Inflammatory macrophage treated with lipopolysaccharide for 4 hours (primary cell): ENCODE measurements around the gene HPGDS.
"Not testable (repeated sequence)": the region's sequence is repeated elsewhere in the genome, so short reads cannot be mapped to it uniquely, and the experiment has no call there.

Experiments
- DNase-seq: peaks from one replicate; pipeline ENCODE4 v3.0.0-alpha.2; 2020

The HPGDS gene

GRCh38 chr4:94356444-94356843 lies 13.8 kb upstream of the HPGDS start:
- DNase-seq = no peak

DNA sequence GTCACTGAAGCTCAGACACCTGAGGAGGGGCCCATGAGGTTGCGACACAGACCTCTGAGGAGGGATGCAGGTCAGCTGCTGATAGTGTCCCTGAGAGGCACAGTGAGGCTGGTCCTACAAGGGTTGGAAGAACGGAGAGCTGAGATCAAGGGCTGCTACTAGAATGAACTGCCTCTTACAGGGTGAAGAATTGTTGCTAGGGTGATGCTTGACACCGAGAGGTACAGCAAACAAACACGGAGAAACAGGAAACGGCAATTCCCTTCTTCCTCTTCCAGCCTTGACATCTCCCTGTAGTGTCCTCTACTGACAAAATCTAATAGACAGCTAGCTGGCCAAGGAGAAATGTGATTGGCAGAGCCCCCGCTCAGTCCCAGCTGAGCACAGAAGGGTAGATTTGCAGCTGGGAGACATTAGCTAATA lies 11.8 kb upstream of the HPGDS start:
- peak; percentile 40 for DNase-seq

DNA sequence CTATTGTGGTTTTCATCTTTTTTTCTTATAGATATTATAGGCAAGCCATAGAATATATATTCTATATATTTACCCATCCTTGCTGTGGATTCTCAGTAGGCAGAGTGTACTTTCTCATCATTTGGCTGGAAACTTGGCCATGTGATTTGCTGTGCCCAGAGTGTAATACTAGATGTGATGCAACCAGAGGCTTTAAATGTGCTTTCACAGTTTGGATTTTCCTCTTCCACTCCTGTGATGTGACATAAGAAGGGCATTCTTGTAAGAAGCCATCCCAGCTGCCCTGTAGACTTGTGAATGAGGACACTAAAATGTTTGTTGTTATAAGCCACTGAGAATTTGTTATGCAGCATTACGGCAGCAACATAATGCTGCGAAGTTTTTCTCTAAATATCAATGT lies 10.4 kb upstream of the HPGDS start:
- DNase-seq = peak; percentile 70

DNA sequence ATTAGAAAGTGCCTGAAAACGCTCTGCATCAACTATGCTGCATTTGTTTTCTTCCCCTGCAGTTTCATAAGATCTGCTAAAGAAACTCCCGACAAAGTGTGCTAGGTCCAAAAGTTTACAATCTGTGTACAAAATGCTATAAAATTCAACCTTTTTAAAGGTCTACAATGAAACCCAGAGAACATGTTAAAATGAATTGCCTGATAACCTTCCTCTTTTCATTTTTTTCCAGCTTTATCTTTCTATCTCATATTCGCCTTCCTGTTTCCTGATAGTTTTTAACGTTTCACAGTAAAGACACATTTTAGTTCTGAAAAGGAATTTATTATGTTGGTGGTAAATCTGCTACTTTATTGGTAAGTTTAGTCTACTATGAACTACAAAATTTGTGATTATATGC lies 9.5 kb upstream of the HPGDS start:
- DNase-seq = no peak

GRCh38 chr4:94351319-94351718 lies 8.7 kb upstream of the HPGDS start:
- no peak for DNase-seq

DNA sequence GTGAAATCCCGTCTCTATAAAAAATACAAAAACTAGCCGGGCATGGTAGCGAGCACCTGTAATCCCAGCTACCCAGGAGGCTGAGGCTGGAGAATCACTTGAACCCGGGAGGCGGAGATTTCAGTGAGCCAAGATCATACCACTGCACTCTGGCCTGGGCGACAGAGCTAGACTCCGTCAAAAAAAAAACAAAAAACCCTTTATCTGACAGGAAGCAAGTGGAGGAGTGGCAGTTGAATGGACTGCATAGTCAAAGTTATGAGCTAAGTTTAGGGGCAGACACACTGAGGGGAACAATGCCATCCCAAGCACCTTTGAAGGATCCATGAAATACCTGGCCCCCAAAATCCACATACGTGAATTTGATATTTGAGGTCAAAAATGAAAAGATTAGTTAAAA lies 7.5 kb upstream of the HPGDS start:
- no peak for DNase-seq

GRCh38 chr4:94349193-94349592 lies 6.6 kb upstream of the HPGDS start:
- peak; percentile 37 for DNase-seq

- DNase-seq = no peak
Measured at GRCh38 chr4:94348666-94349065, 6.0 kb upstream of the HPGDS start.

DNA sequence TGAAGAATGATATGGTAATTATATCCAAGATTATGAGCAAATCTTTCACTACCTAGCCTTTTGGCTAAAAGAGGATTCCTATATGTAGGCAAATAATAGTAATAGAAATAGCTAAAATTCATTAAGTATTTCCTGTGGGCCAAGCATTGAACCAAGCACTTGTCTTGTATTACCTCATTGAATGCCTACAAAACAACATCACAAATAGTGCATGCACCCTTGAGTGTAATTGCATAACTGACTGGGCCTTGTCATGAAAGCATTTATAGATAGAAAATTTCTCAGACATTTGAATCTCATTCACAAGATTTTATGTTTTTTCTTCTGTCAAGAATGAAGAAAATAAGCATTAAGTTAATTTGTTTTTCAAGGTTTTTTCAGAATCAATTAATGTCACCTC lies 3.9 kb upstream of the HPGDS start:
- DNase-seq = peak; percentile 24

- peak; percentile 47 for DNase-seq
Measured at GRCh38 chr4:94345969-94346368, 3.3 kb upstream of the HPGDS start.

DNA sequence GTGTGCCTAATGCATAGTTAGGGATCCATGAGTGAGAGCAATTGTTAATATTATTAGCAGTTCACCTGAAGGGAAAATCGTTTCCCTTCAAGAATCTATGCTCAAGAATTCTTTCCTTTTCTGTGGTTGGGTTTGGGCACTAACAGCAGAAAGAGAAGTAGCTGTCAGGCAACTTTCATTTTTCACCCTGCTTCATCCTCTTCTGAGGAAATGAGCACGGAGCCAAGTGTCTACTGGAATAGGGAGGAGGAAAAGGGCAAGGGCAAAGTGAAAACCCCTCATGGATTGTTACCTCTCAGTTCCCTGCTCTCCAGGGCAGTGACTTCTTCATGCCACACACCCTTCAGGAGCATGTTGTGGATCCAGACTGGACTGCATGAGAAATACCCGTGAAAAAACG lies 2.6 kb upstream of the HPGDS start:
- DNase-seq = peak; percentile 61

DNA sequence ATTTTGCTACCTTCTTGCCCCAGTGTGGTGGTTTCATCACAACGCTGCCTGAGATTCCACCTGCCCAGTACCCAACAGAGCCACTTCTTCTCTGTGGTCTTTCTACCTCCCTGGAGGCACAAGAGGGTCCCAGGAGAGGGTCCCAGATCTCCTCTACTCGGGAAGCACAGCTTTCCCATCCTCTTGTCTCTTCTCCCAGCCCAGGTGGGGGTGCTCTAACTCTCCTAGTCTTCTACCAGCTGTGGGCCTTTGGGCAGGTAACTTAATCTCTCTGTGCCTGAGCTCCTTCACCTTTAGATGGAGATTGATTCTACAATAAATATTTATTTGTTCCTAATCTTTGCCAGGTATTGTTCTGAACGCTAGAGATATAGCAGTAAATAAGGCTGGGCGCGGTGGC lies 1.8 kb upstream of the HPGDS start:
- DNase-seq = no peak

GRCh38 chr4:94341481-94342370 lies 910 bp downstream of the HPGDS start:
- DNase-seq = no peak

GRCh38 chr4:94339779-94340178 lies 2.9 kb downstream of the HPGDS start:
- DNase-seq = peak; percentile 78

GRCh38 chr4:94338681-94339351 lies 3.8 kb downstream of the HPGDS start:
- no peak for DNase-seq

DNA sequence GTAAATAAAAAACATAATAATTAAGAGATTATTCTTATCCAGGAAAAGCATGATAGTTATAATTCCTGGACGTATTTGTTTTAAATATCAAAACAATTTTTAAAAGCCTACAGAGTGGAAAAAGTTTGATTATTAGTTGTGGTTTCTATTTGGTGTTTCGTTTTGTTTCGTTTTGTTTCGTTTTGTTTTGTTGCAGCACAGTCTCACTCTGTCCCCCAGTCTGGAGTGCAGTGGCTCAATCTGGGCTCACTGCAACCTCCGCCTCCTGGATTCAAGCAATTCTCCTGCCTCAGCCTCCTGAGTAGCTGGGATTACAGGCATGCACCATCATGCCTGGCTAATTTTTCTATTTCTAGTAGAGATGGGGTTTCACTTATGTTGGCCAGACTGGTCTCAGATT lies 5.8 kb downstream of the HPGDS start:
- not testable (repeated sequence) for DNase-seq

DNA sequence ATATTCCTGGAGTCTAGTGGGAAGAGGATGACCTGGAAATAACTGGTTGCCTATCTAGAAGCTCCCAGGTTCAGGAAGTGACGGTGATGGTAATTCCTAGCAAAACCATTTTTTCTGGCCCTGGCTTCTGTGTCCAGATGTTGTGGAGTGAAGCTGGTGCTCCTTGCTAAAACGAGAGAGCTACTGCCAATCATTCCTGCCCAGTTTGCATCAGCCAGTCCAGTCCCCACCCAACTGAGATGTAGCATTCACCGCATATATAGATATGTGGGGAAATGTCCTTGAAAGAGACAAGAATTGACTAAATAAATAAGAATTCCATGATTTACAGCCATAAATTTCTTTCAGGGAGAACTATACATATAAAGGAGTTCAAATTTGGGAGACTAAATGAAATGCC lies 6.3 kb downstream of the HPGDS start:
- DNase-seq = no peak

GRCh38 chr4:94334962-94335361 lies 7.7 kb downstream of the HPGDS start:
- DNase-seq = no peak

- no peak for DNase-seq
Measured at GRCh38 chr4:94334476-94334875, 8.2 kb downstream of the HPGDS start.

DNA sequence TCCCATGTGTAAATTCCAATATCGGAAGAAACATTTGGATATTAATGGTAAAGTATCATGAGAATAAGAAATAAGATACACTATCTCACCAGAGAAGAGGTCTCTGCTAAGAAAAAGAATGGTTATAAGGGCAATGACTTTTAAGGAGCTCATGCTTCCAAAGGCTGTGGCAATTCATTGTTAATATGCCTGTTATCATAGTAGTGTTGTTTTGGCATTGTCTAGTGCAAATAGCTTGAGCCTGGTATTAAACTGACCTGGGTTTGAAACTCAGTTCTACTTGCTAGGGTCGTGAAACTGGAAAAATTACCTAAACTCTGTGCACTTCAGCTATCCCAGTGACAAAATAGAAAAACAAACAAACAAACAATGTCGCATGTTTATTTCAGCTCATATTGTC lies 8.8 kb downstream of the HPGDS start:
- no peak for DNase-seq

DNA sequence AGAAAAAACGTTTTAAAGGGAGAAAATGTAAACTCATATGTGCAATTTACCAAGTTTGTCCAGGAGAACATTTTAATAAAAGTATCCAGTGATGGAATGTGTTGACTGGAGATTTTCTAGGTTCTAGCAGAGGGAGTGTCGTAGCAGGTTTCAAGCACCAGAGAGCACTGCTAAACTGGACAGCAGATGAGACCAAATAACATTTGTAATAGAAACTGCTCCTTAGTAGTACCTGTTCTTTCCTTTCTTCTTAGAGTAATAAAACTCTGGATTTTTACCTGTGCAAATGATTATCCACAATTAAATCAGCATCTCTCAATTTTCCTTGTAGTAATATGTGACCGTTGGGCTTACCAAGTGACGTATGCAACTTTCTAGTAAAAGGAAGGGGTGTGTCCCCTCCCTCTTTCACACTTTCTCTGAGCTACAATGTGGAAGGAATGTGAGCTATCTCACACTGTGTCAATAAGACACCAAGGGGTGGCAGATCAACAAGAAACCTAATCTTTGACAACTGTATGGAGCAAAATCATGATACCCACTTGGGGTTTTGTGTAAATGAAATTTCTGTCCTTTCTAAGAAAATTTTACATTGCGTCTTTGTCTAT lies 9.5 kb downstream of the HPGDS start:
- DNase-seq = no peak

DNA sequence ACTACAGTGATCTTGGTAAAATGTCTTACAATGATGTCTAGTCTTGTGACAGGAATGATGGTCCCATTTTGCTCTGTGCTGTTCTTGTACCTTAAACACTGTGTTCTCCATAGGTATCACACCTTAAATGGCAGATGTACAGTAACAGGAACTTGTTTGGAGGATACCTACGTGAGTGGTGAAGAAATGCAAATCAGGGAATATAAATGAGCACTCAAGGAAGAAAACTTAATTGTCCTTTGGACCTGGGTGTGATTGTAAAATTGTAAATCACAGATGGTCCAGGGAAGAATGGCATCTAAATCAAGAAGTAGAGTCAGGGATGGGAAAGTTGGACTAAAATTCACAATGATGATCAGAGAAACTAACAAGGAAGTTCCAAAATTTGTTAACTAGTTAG lies 12.7 kb downstream of the HPGDS start:
- DNase-seq = no peak

GRCh38 chr4:94325835-94326234 lies 16.8 kb downstream of the HPGDS start:
- no peak for DNase-seq

DNA sequence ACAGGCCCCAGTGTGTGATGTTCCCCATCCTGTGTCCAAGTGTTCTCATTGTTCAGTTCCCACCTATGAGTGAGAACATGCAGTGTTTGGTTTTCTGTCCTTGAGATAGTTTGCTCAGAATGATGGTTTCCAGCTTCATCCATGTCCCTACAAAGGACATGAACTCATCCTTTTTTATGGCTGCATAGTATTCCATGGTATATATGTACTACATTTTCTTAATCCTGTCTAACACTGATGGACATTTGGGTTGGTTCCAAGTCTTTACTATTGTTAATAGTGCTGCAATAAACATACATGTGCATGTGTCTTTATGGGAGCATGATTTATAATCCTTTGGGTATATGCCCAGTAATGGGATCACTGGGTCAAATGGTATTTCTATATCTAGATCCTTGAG lies 22.7 kb downstream of the HPGDS start:
- not testable (repeated sequence) for DNase-seq
